Neural crest cell (in vitro differentiated cells): Measurements from ENCODE around the gene TRAP1. TPM values are rescaled to one million over a fixed set of nuclear protein-coding genes. Genes with fewer than 3 reads are reported as not detected.

Experiments used
- DNase-seq: peaks from one replicate; pipeline ENCODE4 v3.0.0; 2021; ENCODE audit warnings: low read depth, mixed read lengths, low spot score
- H3K27ac Mint-ChIP-seq: one replicate; pipeline ENCODE4 v1.8.0; 2021; ENCODE audit warnings: mild to moderate bottlenecking, mixed read lengths; ENCODE audit not compliant: unreplicated experiment
- H3K27me3 Mint-ChIP-seq: 2 replicates; pipeline ENCODE4 v1.8.0; 2021; ENCODE audit warnings: low read depth, mild to moderate bottlenecking, mixed read lengths
- H3K36me3 Mint-ChIP-seq: 2 replicates; pipeline ENCODE4 v1.8.0; 2021; ENCODE audit warnings: low read depth, mild to moderate bottlenecking, mixed read lengths
- H3K4me1 Mint-ChIP-seq: 2 replicates; pipeline ENCODE4 v1.8.0; 2021; ENCODE audit warnings: mixed read lengths
- H3K4me3 Mint-ChIP-seq: one replicate; pipeline ENCODE4 v1.8.0; 2021; ENCODE audit warnings: mild to moderate bottlenecking, mixed read lengths
- H3K9me3 Mint-ChIP-seq: 2 replicates; pipeline ENCODE4 v1.8.0; 2021; ENCODE audit warnings: mixed read lengths
- CTCF ChIP-seq: fragments of 200-600 bp; sonication (generic); conservative IDR thresholded peaks from 2 replicates; pipeline ENCODE4 v1.5.0; 2021; ENCODE audit warnings: antibody characterized with exemption, mild to moderate bottlenecking
- total RNA-seq: library from RNA; stranded (reverse); gene quantifications from 2 replicates; pipeline ENCODE4 v1.2.1, GENCODE V29; 2021

The TRAP1 gene
- total RNA-seq, 1 donor from 2014 or later: 152 TPM

GRCh38 chr16:3760518-3760917 lies 43.2 kb upstream of the TRAP1 start:
- H3K27ac Mint-ChIP-seq: no peak overlapping the region
- peaks cover 8% of the 10 kb centered on the region for H3K4me1 Mint-ChIP-seq
- DNase-seq: no peak
- no peaks in the 10 kb centered on the region for H3K9me3 Mint-ChIP-seq
- H3K36me3 Mint-ChIP-seq: peaks cover 6% of the 10 kb centered on the region
- no peak for TF ChIP-seq CTCF
- no peaks in the 10 kb centered on the region for H3K27me3 Mint-ChIP-seq
- H3K4me3 Mint-ChIP-seq: no peak overlapping the region

- Mint-ChIP-seq H3K4me3 (no peak overlapping the region), H3K27me3 (no peaks in the 10 kb centered on the region), H3K36me3 (peaks cover 6% of the 10 kb centered on the region), H3K4me1 (peaks cover 8% of the 10 kb centered on the region), H3K27ac (no peak overlapping the region), H3K9me3 (no peaks in the 10 kb centered on the region)
- no peak for TF ChIP-seq CTCF
- no peak for DNase-seq
Observed at GRCh38 chr16:3759736-3760135, 42.4 kb upstream of the TRAP1 start.

- Mint-ChIP-seq H3K4me3 (no peak overlapping the region), H3K27ac (no peak overlapping the region), H3K27me3 (no peaks in the 10 kb centered on the region), H3K4me1 (peaks cover 5% of the 10 kb centered on the region), H3K36me3 (peaks cover 11% of the 10 kb centered on the region), H3K9me3 (no peaks in the 10 kb centered on the region)
- DNase-seq: no peak
- no peak for TF ChIP-seq CTCF
Observed at GRCh38 chr16:3756113-3756512, 38.8 kb upstream of the TRAP1 start.

- TF ChIP-seq CTCF: no peak
- no peak overlapping the region for H3K4me3 Mint-ChIP-seq
- no peak overlapping the region for H3K27ac Mint-ChIP-seq
Observed at GRCh38 chr16:3755249-3755648, 37.9 kb upstream of the TRAP1 start.

GRCh38 chr16:3754772-3755171 lies 37.4 kb upstream of the TRAP1 start:
- H3K27ac Mint-ChIP-seq: no peak overlapping the region
- no peak for DNase-seq
- no peak for TF ChIP-seq CTCF
- no peaks in the 10 kb centered on the region for H3K27me3 Mint-ChIP-seq
- H3K36me3 Mint-ChIP-seq: peaks cover 17% of the 10 kb centered on the region
- H3K4me3 Mint-ChIP-seq: no peak overlapping the region
- H3K9me3 Mint-ChIP-seq: no peaks in the 10 kb centered on the region
- H3K4me1 Mint-ChIP-seq: peaks cover 5% of the 10 kb centered on the region

More at GRCh38 chr16:3755249-3755648, 37.9 kb upstream of the TRAP1 start:
- DNase-seq: no peak
- peaks cover 5% of the 10 kb centered on the region for H3K4me1 Mint-ChIP-seq
- no peaks in the 10 kb centered on the region for H3K27me3 Mint-ChIP-seq
- H3K36me3 Mint-ChIP-seq: peaks cover 14% of the 10 kb centered on the region
- no peaks in the 10 kb centered on the region for H3K9me3 Mint-ChIP-seq
